HG03565 (cell line): Measurements from ENCODE around the gene SLC39A3.

Experiments used
- ATAC-seq: cut with Tn5 transposase; IDR thresholded peaks from one replicate; pipeline ENCODE4 v1.9.1; 2021; ENCODE audit warnings: mild to moderate bottlenecking, moderate library complexity; ENCODE audit not compliant: unreplicated experiment

SLC39A3 gene

GRCh38 chr19:2706251-2706650, 33.6 kb downstream of the SLC39A3 start:
- ATAC-seq = no peak

GRCh38 chr19:2703691-2704216, 36.1 kb downstream of the SLC39A3 start:
- ATAC-seq = no peak

GRCh38 chr19:2703077-2703437, 36.8 kb downstream of the SLC39A3 start:
- ATAC-seq = no peak

GRCh38 chr19:2702170-2703076, 37.4 kb downstream of the SLC39A3 start, which contains the start of gene GNG7:
GNG7 (minus strand) TSS chr19:2702694; CDS start chr19:2520688, 182,006 bp downstream.
- ATAC-seq = peak; percentile 77

- ATAC-seq = no peak
These were observed 38.3 kb downstream of the SLC39A3 start for GRCh38 chr19:2701361-2702169.

- no peak for ATAC-seq
These were observed 39.0 kb downstream of the SLC39A3 start for GRCh38 chr19:2700660-2701360.

- no peak for ATAC-seq
These were observed 40.2 kb downstream of the SLC39A3 start for GRCh38 chr19:2699413-2700140.

- no peak for ATAC-seq
These were observed 45.6 kb downstream of the SLC39A3 start for GRCh38 chr19:2694196-2694595.

- no peak for ATAC-seq
These were observed 46.2 kb downstream of the SLC39A3 start for GRCh38 chr19:2693492-2694160.

GRCh38 chr19:2691951-2692350, 47.9 kb downstream of the SLC39A3 start:
- ATAC-seq = no peak

GRCh38 chr19:2690856-2691255, 49.0 kb downstream of the SLC39A3 start:
- ATAC-seq = no peak

GRCh38 chr19:2686360-2686759, 53.5 kb downstream of the SLC39A3 start:
- ATAC-seq = no peak

GRCh38 chr19:2685204-2685704, 54.6 kb downstream of the SLC39A3 start:
- no peak for ATAC-seq

GRCh38 chr19:2683430-2684003, 56.3 kb downstream of the SLC39A3 start:
- no peak for ATAC-seq
